WTC11 (cell line): ENCODE data around the gene PDIA2. TPM values are rescaled to one million over a fixed set of nuclear protein-coding genes. Genes with fewer than 3 reads are reported as not detected.
A peak's percentile ranks its signal among the peaks of the same experiment; 100 is the strongest.

Source experiments
- ATAC-seq: fragments of 200-7000 bp; cut with Tn5 transposase; 2 replicates; pipeline ENCODE4 v1.10.0; 2021; ENCODE audit warnings: mild to moderate bottlenecking, moderate library complexity
- CTCF ChIA-PET: fragments of 300-600 bp; sonication (Branson Sonifier 250); formaldehyde crosslinking; loops from one replicate; lab custom pipeline; 2021; ENCODE audit warnings: antibody characterized with exemption; lab: Charles Lee
- POLR2A ChIA-PET: fragments of 350-600 bp; sonication (Branson Sonifier 250); formaldehyde crosslinking; loops from one replicate; lab custom pipeline; 2021; ENCODE audit warnings: antibody characterized with exemption; lab: Charles Lee
- DNase-seq: peaks from one replicate; pipeline ENCODE4 v3.0.0; 2021; ENCODE audit warnings: low spot score
- H3K27ac Mint-ChIP-seq: 2 replicates; pipeline ENCODE4 v1.8.0; 2021; ENCODE audit warnings: mixed read lengths
- H3K27me3 Mint-ChIP-seq: 2 replicates; pipeline ENCODE4 v1.8.0; 2021; ENCODE audit warnings: low read depth, mild to moderate bottlenecking, moderate library complexity, mixed read lengths
- H3K36me3 Mint-ChIP-seq: 2 replicates; pipeline ENCODE4 v1.8.0; 2021; ENCODE audit warnings: mixed read lengths
- H3K4me1 Mint-ChIP-seq: 2 replicates; pipeline ENCODE4 v1.8.0; 2022; ENCODE audit warnings: mixed read lengths
- H3K4me3 Mint-ChIP-seq: 2 replicates; pipeline ENCODE4 v1.8.0; 2021; ENCODE audit warnings: mild to moderate bottlenecking, moderate library complexity, mixed read lengths
- H3K9me3 Mint-ChIP-seq: 2 replicates; pipeline ENCODE4 v1.8.0; 2021; ENCODE audit warnings: mixed read lengths
- AR ChIP-seq: fragments of 250-450 bp; sonication (Bioruptor Pico); IDR thresholded peaks from 2 replicates; pipeline ENCODE4 v1.9.0; 2021; ENCODE audit warnings: mild to moderate bottlenecking
- E2F4 ChIP-seq: sonication (generic); formaldehyde crosslinking; IDR thresholded peaks from 2 replicates; pipeline ENCODE4 v1.8.1; 2022; ENCODE audit warnings: low read depth, mild to moderate bottlenecking, moderate library complexity, missing genetic modification reagents, borderline replicate concordance
- FOXJ3 ChIP-seq: sonication (generic); formaldehyde crosslinking; IDR thresholded peaks from 2 replicates; pipeline ENCODE4 v1.9.0; 2021; ENCODE audit warnings: missing genetic modification reagents, mild to moderate bottlenecking, borderline replicate concordance
- JUN ChIP-seq: sonication (generic); formaldehyde crosslinking; IDR thresholded peaks from 2 replicates; pipeline ENCODE4 v1.8.0; 2023; ENCODE audit warnings: mild to moderate bottlenecking, missing genetic modification reagents
- RORB ChIP-seq: fragments of 250-450 bp; sonication (Bioruptor Pico); IDR thresholded peaks from 2 replicates; pipeline ENCODE4 v1.9.0; 2021; ENCODE audit warnings: mild to moderate bottlenecking
- SMAD3 ChIP-seq: sonication (generic); formaldehyde crosslinking; IDR thresholded peaks from 2 replicates; pipeline ENCODE4 v1.8.0; 2022; ENCODE audit warnings: missing genetic modification reagents, mild to moderate bottlenecking, borderline replicate concordance
- TCF7 ChIP-seq: sonication (generic); formaldehyde crosslinking; IDR thresholded peaks from 2 replicates; pipeline ENCODE4 v1.8.0; 2022; ENCODE audit warnings: mild to moderate bottlenecking, low read depth, missing genetic modification reagents, moderate library complexity
- USF1 ChIP-seq: sonication (generic); formaldehyde crosslinking; IDR thresholded peaks from 2 replicates; pipeline ENCODE4 v1.8.0; 2022; ENCODE audit warnings: mild to moderate bottlenecking, missing genetic modification reagents
- ZNF138 ChIP-seq: sonication (generic); formaldehyde crosslinking; conservative IDR thresholded peaks from 2 replicates; pipeline ENCODE4 v1.8.1; 2022; ENCODE audit warnings: mild to moderate bottlenecking, moderate library complexity, missing genetic modification reagents
- ZNF232 ChIP-seq: sonication (generic); formaldehyde crosslinking; IDR thresholded peaks from 2 replicates; pipeline ENCODE4 v1.8.0; 2022; ENCODE audit warnings: mild to moderate bottlenecking, missing genetic modification reagents
- ZNF317 ChIP-seq: sonication (generic); formaldehyde crosslinking; IDR thresholded peaks from 2 replicates; pipeline ENCODE4 v1.8.1; 2023; ENCODE audit warnings: low read depth, mild to moderate bottlenecking, moderate library complexity, missing genetic modification reagents, borderline replicate concordance
- ZNF671 ChIP-seq: fragments of 250-450 bp; sonication (Bioruptor Pico); IDR thresholded peaks from 2 replicates; pipeline ENCODE4 v1.8.0; 2021; ENCODE audit warnings: mild to moderate bottlenecking
- total RNA-seq: library from RNA; stranded (reverse); gene quantifications from 3 replicates; pipeline ENCODE4 v1.2.3, GENCODE V29; 2021
- TF ChIP-seq, protein P1 (sequence below): sonication (generic); formaldehyde crosslinking; IDR thresholded peaks from 2 replicates; pipeline ENCODE4 v1.8.0; 2022; ENCODE audit warnings: mild to moderate bottlenecking, missing genetic modification reagents
- TF ChIP-seq, protein P2 (sequence below): fragments of 250-450 bp; sonication (Bioruptor Pico); IDR thresholded peaks from 2 replicates; pipeline ENCODE4 v1.9.0; 2021; ENCODE audit warnings: mild to moderate bottlenecking, borderline replicate concordance
- TF ChIP-seq, protein P3 (sequence below): fragments of 250-450 bp; sonication (Bioruptor Pico); IDR thresholded peaks from 2 replicates; pipeline ENCODE4 v1.9.0; 2021; ENCODE audit warnings: mild to moderate bottlenecking

PDIA2 gene
- total RNA-seq, 1 experiment from 2014 or later: 2.4 TPM

DNA sequence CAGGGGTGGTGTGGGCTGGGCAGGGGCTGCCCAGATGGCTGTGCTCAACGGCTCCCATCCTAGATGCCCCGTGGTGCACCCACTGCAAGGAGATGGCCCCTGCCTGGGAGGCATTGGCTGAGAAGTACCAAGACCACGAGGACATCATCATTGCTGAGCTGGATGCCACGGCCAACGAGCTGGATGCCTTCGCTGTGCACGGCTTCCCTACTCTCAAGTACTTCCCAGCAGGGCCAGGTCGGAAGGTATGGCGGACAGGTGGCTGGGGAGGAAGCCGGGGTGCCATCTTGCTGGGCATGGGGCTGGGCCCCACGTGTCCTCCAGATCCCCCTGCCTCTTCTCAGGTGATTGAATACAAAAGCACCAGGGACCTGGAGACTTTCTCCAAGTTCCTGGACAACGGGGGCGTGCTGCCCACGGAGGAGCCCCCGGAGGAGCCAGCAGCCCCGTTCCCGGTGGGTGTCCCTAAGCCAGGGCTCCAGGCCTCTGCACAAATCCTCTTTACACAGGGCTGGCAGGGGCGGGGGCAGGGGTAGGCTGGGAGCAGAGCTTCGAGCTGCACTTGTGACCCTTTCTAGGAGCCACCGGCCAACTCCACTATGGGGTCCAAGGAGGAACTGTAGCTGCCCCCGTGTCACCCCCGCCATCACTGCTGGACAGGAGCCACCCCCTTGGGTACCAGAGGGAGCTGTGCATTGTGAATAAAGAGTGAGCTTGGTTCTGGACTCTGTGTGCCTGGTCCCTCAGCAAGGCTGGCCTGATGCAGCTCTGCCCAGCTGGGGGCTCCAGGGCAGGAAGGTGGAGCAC is 3.7 kb downstream of the PDIA2 start (continued):
- TF ChIP-seq AR (CRISPR knock-in tag) (no peak), FOXJ3 (no peak), SMAD3 (no peak)

DNA sequence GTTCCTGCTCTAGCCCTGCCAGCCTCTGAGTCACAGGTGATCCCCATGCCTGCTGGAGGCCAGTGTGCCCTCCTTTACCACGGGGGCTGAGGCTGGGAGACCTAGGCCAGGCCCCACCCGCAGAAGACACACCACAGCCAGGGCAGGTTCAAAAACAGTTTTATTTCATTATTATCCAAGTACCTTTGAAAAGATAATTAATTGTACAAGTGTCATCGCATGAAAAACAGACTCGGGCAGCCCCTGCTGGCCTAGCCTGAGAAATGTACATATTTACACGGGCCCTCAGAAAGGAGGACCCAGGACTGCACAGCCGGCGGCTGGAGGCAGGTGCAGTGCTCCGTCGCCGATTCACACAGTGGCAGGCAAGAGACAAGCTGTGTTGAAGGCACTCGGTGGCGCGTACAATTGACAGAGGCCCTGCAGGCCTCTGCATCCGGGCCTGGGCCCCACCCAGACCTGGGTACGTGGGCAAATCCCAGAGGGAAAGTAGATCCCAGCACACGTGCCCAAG is 4.4 kb downstream of the PDIA2 start:
- no peaks in the 10 kb centered on the region for H3K27me3 Mint-ChIP-seq

GRCh38 chr16:287981-288920 is 5.3 kb downstream of the PDIA2 start:
- Mint-ChIP-seq H3K27ac (peak overlapping the region; percentile 49; the same call in 1 of the 2 replicates), H3K27me3 (no peaks in the 10 kb centered on the region), H3K9me3 (no peaks in the 10 kb centered on the region), H3K4me3 (no peak overlapping the region), H3K36me3 (peaks cover 20% of the 10 kb centered on the region), H3K4me1 (no peaks in the 10 kb centered on the region)
- ATAC-seq (no peak), DNase-seq (no peak)
- ChIA-PET CTCF (no interaction called here), POLR2A (no interaction called here)
- no peak for TF ChIP-seq E2F4 (CRISPR knock-in tag)
- TF ChIP-seq, protein P1, sequence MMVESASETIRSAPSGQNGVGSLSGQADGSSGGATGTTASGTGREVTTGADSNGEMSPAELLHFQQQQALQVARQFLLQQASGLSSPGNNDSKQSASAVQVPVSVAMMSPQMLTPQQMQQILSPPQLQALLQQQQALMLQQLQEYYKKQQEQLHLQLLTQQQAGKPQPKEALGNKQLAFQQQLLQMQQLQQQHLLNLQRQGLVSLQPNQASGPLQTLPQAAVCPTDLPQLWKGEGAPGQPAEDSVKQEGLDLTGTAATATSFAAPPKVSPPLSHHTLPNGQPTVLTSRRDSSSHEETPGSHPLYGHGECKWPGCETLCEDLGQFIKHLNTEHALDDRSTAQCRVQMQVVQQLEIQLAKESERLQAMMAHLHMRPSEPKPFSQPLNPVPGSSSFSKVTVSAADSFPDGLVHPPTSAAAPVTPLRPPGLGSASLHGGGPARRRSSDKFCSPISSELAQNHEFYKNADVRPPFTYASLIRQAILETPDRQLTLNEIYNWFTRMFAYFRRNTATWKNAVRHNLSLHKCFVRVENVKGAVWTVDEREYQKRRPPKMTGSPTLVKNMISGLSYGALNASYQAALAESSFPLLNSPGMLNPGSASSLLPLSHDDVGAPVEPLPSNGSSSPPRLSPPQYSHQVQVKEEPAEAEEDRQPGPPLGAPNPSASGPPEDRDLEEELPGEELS (CRISPR knock-in tag): no peak
- no peak for TF ChIP-seq ZNF317 (CRISPR knock-in tag)
- TF ChIP-seq JUN (CRISPR knock-in tag): no peak
- TF ChIP-seq TCF7 (CRISPR knock-in tag): no peak

More for the DNA sequence above, 4.4 kb downstream of the PDIA2 start:
- DNase-seq: no peak
- ATAC-seq: no peak
- CTCF ChIA-PET: no interaction called here
- Mint-ChIP-seq H3K27ac (no peak overlapping the region), H3K9me3 (no peaks in the 10 kb centered on the region)
- TF ChIP-seq, protein P2, sequence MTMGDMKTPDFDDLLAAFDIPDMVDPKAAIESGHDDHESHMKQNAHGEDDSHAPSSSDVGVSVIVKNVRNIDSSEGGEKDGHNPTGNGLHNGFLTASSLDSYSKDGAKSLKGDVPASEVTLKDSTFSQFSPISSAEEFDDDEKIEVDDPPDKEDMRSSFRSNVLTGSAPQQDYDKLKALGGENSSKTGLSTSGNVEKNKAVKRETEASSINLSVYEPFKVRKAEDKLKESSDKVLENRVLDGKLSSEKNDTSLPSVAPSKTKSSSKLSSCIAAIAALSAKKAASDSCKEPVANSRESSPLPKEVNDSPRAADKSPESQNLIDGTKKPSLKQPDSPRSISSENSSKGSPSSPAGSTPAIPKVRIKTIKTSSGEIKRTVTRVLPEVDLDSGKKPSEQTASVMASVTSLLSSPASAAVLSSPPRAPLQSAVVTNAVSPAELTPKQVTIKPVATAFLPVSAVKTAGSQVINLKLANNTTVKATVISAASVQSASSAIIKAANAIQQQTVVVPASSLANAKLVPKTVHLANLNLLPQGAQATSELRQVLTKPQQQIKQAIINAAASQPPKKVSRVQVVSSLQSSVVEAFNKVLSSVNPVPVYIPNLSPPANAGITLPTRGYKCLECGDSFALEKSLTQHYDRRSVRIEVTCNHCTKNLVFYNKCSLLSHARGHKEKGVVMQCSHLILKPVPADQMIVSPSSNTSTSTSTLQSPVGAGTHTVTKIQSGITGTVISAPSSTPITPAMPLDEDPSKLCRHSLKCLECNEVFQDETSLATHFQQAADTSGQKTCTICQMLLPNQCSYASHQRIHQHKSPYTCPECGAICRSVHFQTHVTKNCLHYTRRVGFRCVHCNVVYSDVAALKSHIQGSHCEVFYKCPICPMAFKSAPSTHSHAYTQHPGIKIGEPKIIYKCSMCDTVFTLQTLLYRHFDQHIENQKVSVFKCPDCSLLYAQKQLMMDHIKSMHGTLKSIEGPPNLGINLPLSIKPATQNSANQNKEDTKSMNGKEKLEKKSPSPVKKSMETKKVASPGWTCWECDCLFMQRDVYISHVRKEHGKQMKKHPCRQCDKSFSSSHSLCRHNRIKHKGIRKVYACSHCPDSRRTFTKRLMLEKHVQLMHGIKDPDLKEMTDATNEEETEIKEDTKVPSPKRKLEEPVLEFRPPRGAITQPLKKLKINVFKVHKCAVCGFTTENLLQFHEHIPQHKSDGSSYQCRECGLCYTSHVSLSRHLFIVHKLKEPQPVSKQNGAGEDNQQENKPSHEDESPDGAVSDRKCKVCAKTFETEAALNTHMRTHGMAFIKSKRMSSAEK (CRISPR knock-in tag): no peak
- no peak for TF ChIP-seq USF1 (CRISPR knock-in tag)
- no peak for TF ChIP-seq TCF7 (CRISPR knock-in tag)
- no peak for TF ChIP-seq ZNF138 (CRISPR knock-in tag)
- no peak for TF ChIP-seq RORB (CRISPR knock-in tag)
- TF ChIP-seq, protein P3, sequence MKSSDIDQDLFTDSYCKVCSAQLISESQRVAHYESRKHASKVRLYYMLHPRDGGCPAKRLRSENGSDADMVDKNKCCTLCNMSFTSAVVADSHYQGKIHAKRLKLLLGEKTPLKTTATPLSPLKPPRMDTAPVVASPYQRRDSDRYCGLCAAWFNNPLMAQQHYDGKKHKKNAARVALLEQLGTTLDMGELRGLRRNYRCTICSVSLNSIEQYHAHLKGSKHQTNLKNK: no peak
- no peak for TF ChIP-seq ZNF232 (CRISPR knock-in tag)
- no peak for TF ChIP-seq JUN (CRISPR knock-in tag)
- no peak for TF ChIP-seq ZNF671 (CRISPR knock-in tag)
- TF ChIP-seq, all 79 proteins: peak for 0
- Mint-ChIP-seq H3K36me3 (peaks cover 20% of the 10 kb centered on the region), H3K4me1 (no peaks in the 10 kb centered on the region), H3K4me3 (no peak overlapping the region)
- POLR2A ChIA-PET: no interaction called here
